ENCODE results near the gene GMPPA. TPM values are rescaled to one million over a fixed set of nuclear protein-coding genes. Genes with fewer than 3 reads are reported as not detected.
A peak's percentile ranks its signal among the peaks of the same experiment; 100 is the strongest.

GMPPA gene
- total RNA-seq, 1 experiment from 2014 or later: 10.5 TPM

DNA sequence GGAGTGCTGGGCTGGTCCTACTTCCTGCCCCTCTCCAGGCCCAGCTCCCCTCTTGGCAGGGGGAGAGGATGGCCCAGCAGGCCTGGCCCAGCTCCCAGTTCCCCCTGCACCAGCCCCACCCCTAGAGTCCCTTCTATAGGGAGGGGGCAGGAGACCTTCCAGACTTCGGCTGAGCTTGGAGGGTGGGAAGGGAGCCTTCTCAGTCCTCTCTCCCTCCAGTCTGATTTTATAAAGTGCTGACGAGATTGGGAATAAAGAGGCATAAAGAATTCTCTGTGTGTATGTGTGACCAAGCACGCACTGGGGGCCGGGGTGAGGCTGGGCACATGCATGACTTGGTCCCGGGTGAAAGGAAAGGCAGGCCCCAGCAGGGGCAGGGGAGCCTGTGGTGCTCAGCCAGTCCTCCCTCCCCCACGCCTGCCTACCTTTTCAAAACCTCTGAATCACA lies 39.8 kb downstream of the GMPPA start:
- no peaks in the 10 kb centered on the region for H3K27me3 ChIP-seq (ENCODE audit: low read length)

DNA sequence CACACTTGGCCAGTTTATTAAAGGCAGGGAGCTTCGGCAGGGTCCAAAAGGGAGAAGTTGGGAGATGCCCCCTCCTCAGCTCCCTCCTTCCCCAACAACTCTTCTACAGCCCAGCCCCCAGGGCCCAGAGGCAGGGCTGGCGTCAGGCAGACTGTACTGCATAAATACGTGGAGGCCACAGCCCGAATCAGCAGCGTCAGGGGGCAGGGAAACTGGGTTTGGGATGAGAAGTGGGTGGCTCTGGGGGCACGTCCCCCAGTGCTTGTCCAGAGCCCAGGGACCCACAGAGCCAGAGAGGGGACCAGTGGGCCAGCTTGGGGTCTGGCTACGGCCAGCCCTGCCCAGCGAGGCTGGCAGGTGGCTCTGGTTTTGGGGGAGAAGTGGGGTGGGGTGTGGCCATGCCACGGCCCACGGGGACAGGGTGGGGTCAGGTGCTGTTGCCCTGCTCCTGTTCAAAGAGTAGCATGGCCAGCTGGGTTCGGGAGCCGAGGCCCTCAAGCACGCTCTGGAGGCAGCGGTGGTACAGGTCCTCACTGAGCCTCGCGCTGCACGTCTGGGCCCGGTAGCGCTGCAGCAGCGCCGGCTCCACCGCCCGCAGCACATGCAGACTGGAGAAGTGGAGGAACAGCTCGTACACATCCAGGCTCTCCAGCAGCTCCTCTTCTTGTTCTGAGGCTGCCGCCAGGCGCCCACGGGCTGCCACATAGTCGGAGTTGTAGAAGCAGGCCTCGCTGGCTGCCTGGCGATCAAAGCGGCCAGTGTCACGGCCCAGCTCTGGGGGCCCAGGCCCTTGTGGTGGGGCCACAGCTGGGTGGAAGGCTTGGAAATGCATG lies 40.5 kb downstream of the GMPPA start:
- Histone ChIP-seq H3K9me2 (replicated peaks; ENCODE audit: insufficient read depth, low read length) (no peaks in the 10 kb centered on the region), H3K27me3 (ENCODE audit: low read length) (no peaks in the 10 kb centered on the region), H3K36me3 (ENCODE audit: insufficient read depth, low read length) (peaks cover 9% of the 10 kb centered on the region; the same call in 1 of the 2 replicates), H2AFZ (ENCODE audit: low read length) (no peak overlapping the region), H3K79me2 (ENCODE audit: low read length) (peaks cover 9% of the 10 kb centered on the region), H4K20me1 (ENCODE audit: insufficient read depth, low read depth, low read length) (peaks cover 7% of the 10 kb centered on the region), H3K9me3 (ENCODE audit: low read length) (no peaks in the 10 kb centered on the region), H3K27ac (ENCODE audit: low read length) (no peak overlapping the region), H3K9ac (ENCODE audit: low read length) (no peak overlapping the region), H3K4me2 (ENCODE audit: low read depth, low read length, poor library complexity, severe bottlenecking) (no peak overlapping the region), H3K4me3 (ENCODE audit: low read length) (no peak overlapping the region), H3K4me1 (ENCODE audit: low read length) (peaks cover 17% of the 10 kb centered on the region)
- no peak for DNase-seq

More for the DNA sequence above, 39.8 kb downstream of the GMPPA start:
- Histone ChIP-seq H3K79me2 (ENCODE audit: low read length) (peaks cover 9% of the 10 kb centered on the region), H3K36me3 (ENCODE audit: insufficient read depth, low read length) (peaks cover 9% of the 10 kb centered on the region; the same call in 1 of the 2 replicates), H3K9me3 (ENCODE audit: low read length) (no peaks in the 10 kb centered on the region), H4K20me1 (ENCODE audit: insufficient read depth, low read depth, low read length) (peaks cover 7% of the 10 kb centered on the region), H3K9ac (ENCODE audit: low read length) (no peak overlapping the region), H3K4me1 (ENCODE audit: low read length) (peaks cover 15% of the 10 kb centered on the region), H3K9me2 (replicated peaks; ENCODE audit: insufficient read depth, low read length) (no peaks in the 10 kb centered on the region), H2AFZ (ENCODE audit: low read length) (no peak overlapping the region), H3K4me3 (ENCODE audit: low read length) (no peak overlapping the region), H3K4me2 (ENCODE audit: low read depth, low read length, poor library complexity, severe bottlenecking) (no peak overlapping the region), H3K27ac (ENCODE audit: low read length) (no peak overlapping the region)
- no peak for DNase-seq

DNA sequence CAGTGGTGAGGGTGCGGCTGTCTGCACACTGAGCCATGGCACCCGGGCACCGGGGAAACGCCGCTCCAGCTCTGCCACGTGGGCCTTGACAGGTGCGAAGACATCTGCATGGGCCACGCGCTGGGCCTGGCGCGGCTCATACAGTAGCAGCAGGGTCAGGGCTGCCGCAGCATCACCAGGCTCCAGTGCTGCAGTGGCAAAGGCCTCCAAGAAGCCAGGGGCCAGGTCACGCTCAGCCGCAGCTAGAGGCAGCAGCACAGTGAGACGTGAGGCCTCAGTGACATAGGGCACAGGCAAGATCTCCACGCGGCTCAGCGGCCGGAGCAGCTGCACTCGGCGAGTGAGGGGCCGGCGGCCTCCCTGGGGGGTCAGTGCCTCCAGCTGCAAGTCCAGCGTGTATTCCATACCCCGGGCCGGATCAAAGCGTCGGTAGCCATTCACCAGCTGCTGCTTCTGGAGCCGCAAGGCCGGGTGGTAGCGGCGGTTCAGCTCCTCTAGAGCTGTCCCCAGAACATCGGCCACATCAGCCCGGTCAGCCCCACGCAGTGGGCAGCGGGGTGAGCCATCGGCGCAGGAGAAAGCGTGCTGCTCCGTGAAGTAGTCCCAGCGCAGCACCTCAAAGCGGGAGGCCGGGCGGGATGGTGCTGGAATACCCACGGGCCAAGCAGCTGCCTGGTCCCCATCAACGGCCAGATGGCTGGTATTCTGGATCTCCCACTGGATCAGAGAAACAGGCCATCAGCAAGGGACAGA lies 41.4 kb downstream of the GMPPA start:
- Histone ChIP-seq H3K9ac (ENCODE audit: low read length) (no peak overlapping the region), H3K4me1 (ENCODE audit: low read length) (peaks cover 23% of the 10 kb centered on the region), H3K4me2 (ENCODE audit: low read depth, low read length, poor library complexity, severe bottlenecking) (no peak overlapping the region), H3K9me3 (ENCODE audit: low read length) (no peaks in the 10 kb centered on the region), H3K27ac (ENCODE audit: low read length) (no peak overlapping the region), H3K79me2 (ENCODE audit: low read length) (peaks cover 9% of the 10 kb centered on the region), H2AFZ (ENCODE audit: low read length) (no peak overlapping the region), H3K27me3 (ENCODE audit: low read length) (no peaks in the 10 kb centered on the region), H4K20me1 (ENCODE audit: insufficient read depth, low read depth, low read length) (peaks cover 10% of the 10 kb centered on the region), H3K9me2 (replicated peaks; ENCODE audit: insufficient read depth, low read length) (no peaks in the 10 kb centered on the region), H3K4me3 (ENCODE audit: low read length) (no peak overlapping the region), H3K36me3 (ENCODE audit: insufficient read depth, low read length) (peaks cover 9% of the 10 kb centered on the region; the same call in 1 of the 2 replicates)
- DNase-seq: no peak

GRCh38 chr2:219540784-219541504 lies 42.3 kb downstream of the GMPPA start:
- no peak overlapping the region for H2AFZ ChIP-seq (ENCODE audit: low read length)
- H3K9ac ChIP-seq (ENCODE audit: low read length): no peak overlapping the region
- no peaks in the 10 kb centered on the region for H3K9me2 ChIP-seq (replicated peaks; ENCODE audit: insufficient read depth, low read length)
- H3K4me3 ChIP-seq (ENCODE audit: low read length): no peak overlapping the region; the same call in 1 of the 2 replicates
- H3K27me3 ChIP-seq (ENCODE audit: low read length): no peaks in the 10 kb centered on the region
- H3K4me1 ChIP-seq (ENCODE audit: low read length): peaks cover 23% of the 10 kb centered on the region
- H4K20me1 ChIP-seq (ENCODE audit: insufficient read depth, low read depth, low read length): peaks cover 10% of the 10 kb centered on the region
- peaks cover 9% of the 10 kb centered on the region; the same call in 1 of the 2 replicates for H3K36me3 ChIP-seq (ENCODE audit: insufficient read depth, low read length)
- H3K27ac ChIP-seq (ENCODE audit: low read length): no peak overlapping the region
- peaks cover 9% of the 10 kb centered on the region for H3K79me2 ChIP-seq (ENCODE audit: low read length)
- no peak for DNase-seq
- H3K4me2 ChIP-seq (ENCODE audit: low read depth, low read length, poor library complexity, severe bottlenecking): peak overlapping the region; percentile 98
- H3K9me3 ChIP-seq (ENCODE audit: low read length): no peaks in the 10 kb centered on the region

GRCh38 chr2:219541611-219542180 lies 43.0 kb downstream of the GMPPA start:
- peak; percentile 93 for DNase-seq
- no peak overlapping the region; the same call in 1 of the 2 replicates for H2AFZ ChIP-seq (ENCODE audit: low read length)
- peaks cover 10% of the 10 kb centered on the region for H4K20me1 ChIP-seq (ENCODE audit: insufficient read depth, low read depth, low read length)
- H3K27ac ChIP-seq (ENCODE audit: low read length): no peak overlapping the region
- peaks cover 9% of the 10 kb centered on the region; the same call in 1 of the 2 replicates for H3K36me3 ChIP-seq (ENCODE audit: insufficient read depth, low read length)
- H3K4me3 ChIP-seq (ENCODE audit: low read length): peak overlapping the region; percentile 99
- peak overlapping the region; percentile 93 for H3K9ac ChIP-seq (ENCODE audit: low read length)
- peak overlapping the region; percentile 98 for H3K4me2 ChIP-seq (ENCODE audit: low read depth, low read length, poor library complexity, severe bottlenecking)
- H3K79me2 ChIP-seq (ENCODE audit: low read length): peaks cover 9% of the 10 kb centered on the region
- peaks cover 23% of the 10 kb centered on the region for H3K4me1 ChIP-seq (ENCODE audit: low read length)
- no peaks in the 10 kb centered on the region for H3K9me2 ChIP-seq (replicated peaks; ENCODE audit: insufficient read depth, low read length)
- no peaks in the 10 kb centered on the region for H3K9me3 ChIP-seq (ENCODE audit: low read length)
- H3K27me3 ChIP-seq (ENCODE audit: low read length): no peaks in the 10 kb centered on the region

GRCh38 chr2:219542931-219543595 lies 44.4 kb downstream of the GMPPA start:
- Histone ChIP-seq H3K4me2 (ENCODE audit: low read depth, low read length, poor library complexity, severe bottlenecking) (peak overlapping the region; percentile 98), H3K36me3 (ENCODE audit: insufficient read depth, low read length) (peaks cover 9% of the 10 kb centered on the region; the same call in 1 of the 2 replicates), H3K9ac (ENCODE audit: low read length) (peak overlapping the region; percentile 93), H3K4me1 (ENCODE audit: low read length) (peaks cover 23% of the 10 kb centered on the region), H3K9me2 (replicated peaks; ENCODE audit: insufficient read depth, low read length) (no peaks in the 10 kb centered on the region), H3K79me2 (ENCODE audit: low read length) (peaks cover 9% of the 10 kb centered on the region), H3K27me3 (ENCODE audit: low read length) (no peaks in the 10 kb centered on the region), H3K27ac (ENCODE audit: low read length) (peak overlapping the region; percentile 60), H3K9me3 (ENCODE audit: low read length) (no peaks in the 10 kb centered on the region), H4K20me1 (ENCODE audit: insufficient read depth, low read depth, low read length) (peaks cover 10% of the 10 kb centered on the region), H2AFZ (ENCODE audit: low read length) (peak overlapping the region; percentile 69; the same call in 1 of the 2 replicates), H3K4me3 (ENCODE audit: low read length) (peak overlapping the region; percentile 99)
- DNase-seq: peak; percentile 69

DNA sequence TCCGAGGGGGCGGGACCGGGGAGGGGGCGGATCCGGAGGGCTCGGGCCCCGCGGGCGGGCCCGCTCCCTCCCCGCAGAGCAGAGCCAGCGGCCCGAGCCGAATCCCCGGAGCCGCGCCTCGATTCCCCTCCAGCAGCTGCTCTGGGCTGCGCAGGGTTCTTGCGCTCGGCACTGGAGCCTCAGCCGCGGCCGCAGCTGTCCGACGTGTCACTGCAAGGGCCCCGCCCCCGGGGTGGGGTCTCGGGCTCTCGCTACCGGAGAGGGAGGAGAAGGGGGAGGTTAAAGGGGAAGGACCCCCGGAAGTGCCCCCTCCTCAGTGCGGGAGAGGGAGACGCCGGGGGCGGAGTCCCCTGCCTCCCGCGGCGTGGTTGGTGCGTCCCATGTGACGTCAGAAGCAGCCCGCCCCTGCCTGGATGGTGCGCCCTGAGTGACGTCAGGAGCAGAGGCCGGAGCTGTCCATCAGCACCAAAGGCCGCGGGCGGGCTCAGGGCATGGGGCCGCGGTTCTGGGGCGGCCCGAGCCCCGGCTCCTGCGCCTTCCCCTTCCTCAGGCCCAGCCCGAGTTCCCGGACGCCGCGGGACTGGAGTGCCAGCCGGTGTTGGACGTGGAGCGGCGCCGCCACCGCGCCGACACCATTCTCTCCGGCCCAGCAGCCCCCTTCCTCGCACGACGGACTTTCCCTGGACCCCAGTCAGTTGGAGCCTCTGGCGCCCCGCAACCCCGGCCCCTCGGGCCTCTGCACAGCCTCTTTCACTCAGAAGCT lies 45.1 kb downstream of the GMPPA start, which contains the start of the genes CHPF and TMEM198:
Gene CHPF (minus strand): TSS at position 214 of the 763 bp plus-strand sequence. CDS start 271 bp downstream, outside the sequence.
Gene TMEM198 (plus strand): TSS at position 433 of the 763 bp plus-strand sequence. CDS start 700 bp downstream, outside the sequence.
- Histone ChIP-seq H3K36me3 (ENCODE audit: insufficient read depth, low read length) (peaks cover 9% of the 10 kb centered on the region; the same call in 1 of the 2 replicates), H3K9me2 (replicated peaks; ENCODE audit: insufficient read depth, low read length) (no peaks in the 10 kb centered on the region), H3K9ac (ENCODE audit: low read length) (peak within 1 kb of the TSS; percentile 93), H3K4me2 (ENCODE audit: low read depth, low read length, poor library complexity, severe bottlenecking) (peak within 1 kb of the TSS; percentile 98), H2AFZ (ENCODE audit: low read length) (peak within 1 kb of the TSS; percentile 69; the same call in 1 of the 2 replicates), H3K27me3 (ENCODE audit: low read length) (no peaks in the 10 kb centered on the region), H3K9me3 (ENCODE audit: low read length) (no peaks in the 10 kb centered on the region), H3K4me3 (ENCODE audit: low read length) (peak within 1 kb of the TSS; percentile 99), H3K27ac (ENCODE audit: low read length) (peak within 1 kb of the TSS; percentile 60), H3K79me2 (ENCODE audit: low read length) (peaks cover 9% of the 10 kb centered on the region), H3K4me1 (ENCODE audit: low read length) (peaks cover 23% of the 10 kb centered on the region), H4K20me1 (ENCODE audit: insufficient read depth, low read depth, low read length) (peaks cover 10% of the 10 kb centered on the region)
- peak; percentile 99 for DNase-seq

All from Karpas-422 (cell line).